Skeletal muscle satellite cell (primary cell): Measurements from ENCODE around the gene ITGB2.
"Not testable (repeated sequence)": the region's sequence is repeated elsewhere in the genome, so short reads cannot be mapped to it uniquely, and the experiment has no call there.

Experiments used
- H3K27me3 ChIP-seq: 2 replicates; pipeline ENCODE4 v1.7.0; 2013; ENCODE audit warnings: low read length; ENCODE audit not compliant: control insufficient read depth, insufficient read depth
- H3K36me3 ChIP-seq: 2 replicates; pipeline ENCODE4 v1.7.0; 2013; ENCODE audit warnings: mild to moderate bottlenecking, control low read depth, low read length; ENCODE audit not compliant: insufficient read depth
- H3K4me1 ChIP-seq: 2 replicates; pipeline ENCODE4 v1.7.0; 2013; ENCODE audit warnings: low read length; ENCODE audit not compliant: control insufficient read depth, insufficient read depth
- H3K4me2 ChIP-seq: 2 replicates; pipeline ENCODE4 v1.7.0; 2013; ENCODE audit warnings: mild to moderate bottlenecking, low read length
- H3K4me3 ChIP-seq: 2 replicates; pipeline ENCODE4 v1.7.0; 2013; ENCODE audit warnings: low read length
- H3K9ac ChIP-seq: 2 replicates; pipeline ENCODE4 v1.7.0; 2013; ENCODE audit warnings: mild to moderate bottlenecking, low read depth, low read length, moderate library complexity
- H3K9me3 ChIP-seq: replicated peaks from 2 replicates; pipeline ENCODE4 v1.7.0; 2013; ENCODE audit warnings: mild to moderate bottlenecking, control low read depth, low read length

Gene ITGB2

GRCh38 chr21:44934276-44934675 lies 13.6 kb upstream of the ITGB2 start:
- Histone ChIP-seq H3K4me2 (no peak overlapping the region), H3K9ac (no peak overlapping the region), H3K9me3 (no peaks in the 10 kb centered on the region), H3K27me3 (peaks cover 15% of the 10 kb centered on the region), H3K36me3 (no peaks in the 10 kb centered on the region), H3K4me3 (no peak overlapping the region), H3K4me1 (peaks cover 40% of the 10 kb centered on the region)

DNA sequence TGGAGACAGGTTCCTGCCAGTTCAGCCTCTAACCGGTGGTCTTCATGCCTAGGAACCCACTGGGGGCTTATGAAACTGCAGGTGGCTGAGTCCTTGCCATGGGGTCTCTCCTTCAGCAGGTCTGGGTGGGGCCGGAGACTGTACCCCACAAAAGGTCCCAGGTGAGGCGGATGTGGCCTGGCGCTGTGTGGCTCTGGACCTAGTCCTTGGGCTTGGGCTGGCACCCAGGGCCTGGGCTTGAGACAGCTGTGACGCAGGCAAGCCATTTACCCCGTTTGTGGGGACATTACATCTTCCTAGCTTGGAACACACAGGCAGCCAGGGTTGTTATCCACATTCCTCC lies 13.2 kb upstream of the ITGB2 start:
- Histone ChIP-seq H3K4me2 (peak overlapping the region; percentile 87), H3K27me3 (peaks cover 15% of the 10 kb centered on the region), H3K9me3 (no peaks in the 10 kb centered on the region), H3K4me1 (peaks cover 40% of the 10 kb centered on the region), H3K9ac (no peak overlapping the region), H3K4me3 (no peak overlapping the region), H3K36me3 (no peaks in the 10 kb centered on the region)

DNA sequence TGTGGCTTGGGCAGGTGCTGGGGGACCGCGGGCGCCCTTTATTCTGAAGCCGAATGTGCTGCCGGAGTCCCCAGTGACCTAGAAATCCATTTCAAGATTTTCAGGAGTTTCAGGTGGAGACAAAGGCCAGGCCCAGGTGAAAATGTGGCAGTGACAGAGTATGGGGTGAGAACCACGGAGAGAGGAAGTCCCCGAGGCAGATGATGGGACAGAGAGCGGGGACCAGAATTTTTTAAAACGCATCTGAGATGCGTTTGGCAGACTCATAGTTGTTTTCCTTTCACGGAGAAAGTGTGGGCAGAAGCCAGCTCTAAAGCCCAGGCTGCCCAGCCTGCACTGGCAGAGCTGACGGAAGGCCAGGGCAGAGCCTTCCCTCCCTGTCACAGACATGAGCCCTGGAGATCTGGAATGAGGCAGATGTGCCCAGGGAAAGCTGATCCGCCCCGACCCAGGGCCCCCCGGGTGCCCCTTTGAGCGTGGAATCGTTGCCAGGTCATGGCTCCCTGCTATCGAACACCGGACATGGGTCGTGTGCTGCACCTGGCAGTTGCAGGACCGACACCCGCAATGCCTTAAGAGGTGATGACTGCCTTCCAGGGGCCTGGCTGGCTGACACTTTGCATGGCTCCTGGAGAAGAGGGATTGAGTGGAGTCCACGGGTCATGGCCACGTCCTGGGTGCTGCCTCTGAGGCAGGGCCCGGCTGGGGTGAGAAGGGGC lies 12.7 kb upstream of the ITGB2 start:
- H3K4me3 ChIP-seq, result peak overlapping the region; percentile 66
- H3K4me1 ChIP-seq, result peaks cover 43% of the 10 kb centered on the region
- no peaks in the 10 kb centered on the region for H3K36me3 ChIP-seq
- no peaks in the 10 kb centered on the region for H3K9me3 ChIP-seq
- peaks cover 15% of the 10 kb centered on the region for H3K27me3 ChIP-seq
- H3K9ac ChIP-seq, result peak overlapping the region; percentile 83
- H3K4me2 ChIP-seq, result peak overlapping the region; percentile 87

DNA sequence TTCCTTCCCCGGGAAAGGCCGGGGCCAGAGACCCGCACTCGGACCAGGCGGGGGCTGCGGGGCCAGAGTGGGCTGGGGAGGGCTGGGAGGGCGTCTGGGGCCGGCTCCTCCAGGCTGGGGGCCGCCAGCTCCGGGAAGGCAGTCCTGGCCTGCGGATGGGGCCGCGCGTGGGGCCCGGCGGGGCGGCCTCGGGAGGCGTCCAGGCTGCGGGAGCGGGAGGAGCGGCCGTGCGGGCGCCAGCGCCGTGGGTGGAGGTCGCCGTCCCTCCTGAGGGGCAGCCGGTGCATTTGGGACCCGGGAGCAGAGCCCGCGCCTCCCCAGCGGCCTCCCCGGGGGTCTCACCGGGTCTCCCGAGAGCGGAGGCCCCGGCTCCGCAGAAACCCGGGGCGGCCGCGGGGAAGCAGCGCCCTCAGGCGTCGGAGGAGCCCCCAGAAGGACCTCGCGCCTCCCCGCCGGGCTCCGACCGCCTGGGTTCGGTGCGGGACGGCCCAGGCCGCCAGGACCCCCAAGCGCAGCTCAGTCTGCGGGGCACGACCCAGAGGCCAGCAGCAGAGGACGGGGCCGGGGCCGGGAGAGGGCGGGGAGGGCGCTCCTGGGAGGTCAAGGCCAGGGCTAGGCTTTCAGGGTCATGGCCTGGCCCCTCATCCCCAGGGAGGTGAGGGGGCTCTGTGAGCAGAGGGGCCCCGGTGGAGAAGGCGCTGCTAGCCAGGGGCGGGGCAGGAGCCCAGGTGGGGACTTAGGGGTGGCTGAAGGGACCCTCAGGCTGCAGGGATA lies 11.9 kb upstream of the ITGB2 start:
- no peaks in the 10 kb centered on the region for H3K36me3 ChIP-seq
- H3K4me1 ChIP-seq, result peaks cover 50% of the 10 kb centered on the region
- H3K4me3 ChIP-seq, result peak overlapping the region; percentile 66
- peak overlapping the region; percentile 87 for H3K4me2 ChIP-seq
- H3K27me3 ChIP-seq, result peaks cover 15% of the 10 kb centered on the region
- H3K9me3 ChIP-seq, result no peaks in the 10 kb centered on the region
- H3K9ac ChIP-seq, result peak overlapping the region; percentile 83

- H3K9me3 ChIP-seq, result no peaks in the 10 kb centered on the region
- peaks cover 59% of the 10 kb centered on the region for H3K4me1 ChIP-seq
- H3K4me2 ChIP-seq, result peak overlapping the region; percentile 87
- no peaks in the 10 kb centered on the region for H3K36me3 ChIP-seq
- peaks cover 15% of the 10 kb centered on the region for H3K27me3 ChIP-seq
- H3K9ac ChIP-seq, result peak overlapping the region; percentile 83
- H3K4me3 ChIP-seq, result peak overlapping the region; percentile 66
These were observed 11.1 kb upstream of the ITGB2 start for GRCh38 chr21:44931501-44932407.

DNA sequence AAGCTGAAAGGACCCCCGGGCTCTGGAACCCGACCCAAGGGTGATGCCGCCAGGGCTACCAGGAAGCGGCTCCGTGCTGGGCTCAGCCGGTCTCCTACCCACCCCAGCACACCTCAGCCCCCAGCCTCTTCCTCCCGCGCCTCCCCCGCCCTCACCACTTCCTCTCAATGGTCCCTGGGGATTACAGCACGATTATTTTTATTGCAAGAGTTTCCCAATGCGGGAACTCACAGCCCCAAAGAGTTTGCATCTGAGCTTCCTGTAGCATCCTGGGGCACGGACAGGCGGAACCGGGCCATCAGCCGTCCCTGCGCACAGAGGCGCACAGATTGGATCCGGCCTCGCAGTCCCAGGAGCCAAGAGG lies 10.4 kb upstream of the ITGB2 start:
- Histone ChIP-seq H3K36me3 (no peaks in the 10 kb centered on the region), H3K27me3 (peaks cover 15% of the 10 kb centered on the region), H3K4me1 (peaks cover 65% of the 10 kb centered on the region), H3K4me2 (peak overlapping the region; percentile 87), H3K9me3 (no peaks in the 10 kb centered on the region), H3K4me3 (peak overlapping the region; percentile 66), H3K9ac (peak overlapping the region; percentile 83)

DNA sequence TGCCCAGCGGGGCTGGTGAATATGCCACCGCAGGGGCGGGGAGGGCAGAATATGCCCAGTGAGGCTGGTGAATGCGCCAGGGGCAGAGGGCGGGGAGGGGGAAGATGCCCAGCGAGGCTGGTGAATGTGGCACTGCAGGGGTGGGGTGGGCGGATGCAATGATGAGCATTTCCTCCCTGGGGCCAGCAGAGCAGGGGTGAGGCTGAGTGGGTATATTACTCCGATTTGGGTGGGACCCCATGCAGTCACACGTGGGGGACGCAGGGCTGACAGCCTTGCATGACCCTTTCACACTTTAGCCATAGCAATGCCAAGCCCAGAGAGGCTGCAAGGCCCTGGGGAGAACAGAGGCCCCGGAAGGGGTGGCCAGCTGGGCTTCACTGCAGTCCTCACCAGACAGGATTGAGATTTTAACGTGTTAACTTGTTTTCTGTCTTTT lies 9.9 kb upstream of the ITGB2 start:
- Histone ChIP-seq H3K9me3 (no peaks in the 10 kb centered on the region), H3K27me3 (peaks cover 15% of the 10 kb centered on the region), H3K4me1 (peaks cover 68% of the 10 kb centered on the region), H3K36me3 (no peaks in the 10 kb centered on the region), H3K4me2 (peak overlapping the region; percentile 87), H3K9ac (peak overlapping the region; percentile 83), H3K4me3 (no peak overlapping the region)

- H3K36me3 ChIP-seq, result no peaks in the 10 kb centered on the region
- no peaks in the 10 kb centered on the region for H3K9me3 ChIP-seq
- peaks cover 15% of the 10 kb centered on the region for H3K27me3 ChIP-seq
- peak overlapping the region; percentile 1 for H3K9ac ChIP-seq
- peaks cover 74% of the 10 kb centered on the region for H3K4me1 ChIP-seq
- H3K4me2 ChIP-seq, result no peak overlapping the region
- H3K4me3 ChIP-seq, result no peak overlapping the region
These were observed 9.3 kb upstream of the ITGB2 start for GRCh38 chr21:44929799-44930542.

- Histone ChIP-seq H3K36me3 (no peaks in the 10 kb centered on the region), H3K27me3 (peaks cover 12% of the 10 kb centered on the region), H3K9me3 (no peaks in the 10 kb centered on the region), H3K9ac (peak overlapping the region; percentile 68), H3K4me2 (peak overlapping the region; percentile 48), H3K4me1 (peaks cover 79% of the 10 kb centered on the region), H3K4me3 (no peak overlapping the region)
These were observed 8.6 kb upstream of the ITGB2 start for GRCh38 chr21:44929242-44929798.

DNA sequence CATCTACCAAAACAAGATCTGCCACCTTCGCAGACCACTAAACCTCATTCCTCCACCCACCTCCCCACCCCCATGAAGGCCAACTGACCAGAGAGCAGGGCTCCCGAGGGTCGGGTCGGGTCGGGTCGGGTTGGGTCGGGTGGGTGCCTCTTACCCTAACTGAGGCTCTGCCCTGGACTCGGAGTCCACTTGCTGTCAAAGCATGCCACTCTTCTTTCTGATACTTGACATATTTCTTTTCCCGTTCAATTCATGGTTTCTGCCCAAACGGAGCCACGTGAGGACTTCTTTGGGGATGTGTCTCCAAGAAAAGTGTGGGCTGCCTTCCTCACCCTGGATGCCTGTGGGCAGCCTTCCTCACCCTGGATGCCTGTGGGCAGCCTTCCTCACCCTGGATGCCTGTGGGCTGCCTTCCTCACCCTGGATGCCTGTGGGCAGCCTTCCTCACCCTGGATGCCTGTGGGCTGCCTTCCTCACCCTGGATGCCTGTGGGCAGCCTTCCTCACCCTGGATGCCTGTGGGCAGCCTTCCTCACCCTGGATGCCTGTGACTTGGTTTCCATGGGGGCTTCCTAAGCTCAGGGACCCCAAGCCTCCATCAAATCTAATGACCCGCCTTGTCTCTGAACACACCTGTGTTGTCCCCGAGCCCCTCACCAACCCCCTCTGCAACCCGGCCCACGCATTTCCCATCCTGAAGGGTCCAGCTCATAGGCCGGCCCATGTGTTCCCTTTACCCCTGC lies 8.0 kb upstream of the ITGB2 start:
- H3K27me3 ChIP-seq, H3K9me3 ChIP-seq, H3K36me3 ChIP-seq: not testable (repeated sequence)
- Histone ChIP-seq H3K4me2 (peak overlapping the region; percentile 78), H3K4me1 (peaks cover 79% of the 10 kb centered on the region), H3K4me3 (peak overlapping the region; percentile 57), H3K9ac (peak overlapping the region; percentile 81)
